ENCODE measurements around the gene C1QA.

C1QA gene

DNA sequence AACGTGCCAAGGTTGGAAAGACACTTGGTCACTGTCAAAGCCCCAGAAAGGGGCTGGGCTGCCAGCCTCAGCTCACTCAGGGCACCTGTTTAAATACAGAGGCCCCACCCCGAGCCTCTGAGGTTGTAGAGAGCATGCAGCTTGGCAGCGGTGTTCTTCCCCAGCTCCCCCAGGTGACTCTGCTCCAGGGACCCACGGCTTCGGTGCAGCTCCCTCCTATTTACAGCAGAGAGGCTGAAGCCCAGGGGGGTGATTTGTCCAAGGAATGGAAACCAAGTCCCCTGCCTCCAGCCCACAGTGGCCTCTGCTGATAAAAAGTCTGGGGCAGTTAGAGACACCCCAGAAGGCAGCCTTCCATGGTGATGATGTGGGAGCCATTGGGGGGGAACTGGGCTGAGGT, 9.1 kb upstream of the C1QA start:
- Histone ChIP-seq H3K36me3 (ENCODE audit: control insufficient read depth in 2 of 2, insufficient read depth in 1 of 2, low read length in 2 of 2) (no peaks in the 10 kb centered on the region), H3K4me1 (ENCODE audit: control insufficient read depth, insufficient read depth, low read length) (no peaks in the 10 kb centered on the region), H3K4me3 (ENCODE audit: low read depth, low read length) (no peak overlapping the region), H3K27ac (ENCODE audit: extremely low read depth, low read depth, low read length) (no peak overlapping the region), H3K9me3 (ENCODE audit: control insufficient read depth, insufficient read depth, low read depth, low read length) (no peaks in the 10 kb centered on the region)
- TF ChIP-seq ZNF132 (tag by site-specific recombination; IDR thresholded peaks at IDR 0.05; ENCODE audit: borderline replicate concordance): no peak
- TF ChIP-seq, protein P1, sequence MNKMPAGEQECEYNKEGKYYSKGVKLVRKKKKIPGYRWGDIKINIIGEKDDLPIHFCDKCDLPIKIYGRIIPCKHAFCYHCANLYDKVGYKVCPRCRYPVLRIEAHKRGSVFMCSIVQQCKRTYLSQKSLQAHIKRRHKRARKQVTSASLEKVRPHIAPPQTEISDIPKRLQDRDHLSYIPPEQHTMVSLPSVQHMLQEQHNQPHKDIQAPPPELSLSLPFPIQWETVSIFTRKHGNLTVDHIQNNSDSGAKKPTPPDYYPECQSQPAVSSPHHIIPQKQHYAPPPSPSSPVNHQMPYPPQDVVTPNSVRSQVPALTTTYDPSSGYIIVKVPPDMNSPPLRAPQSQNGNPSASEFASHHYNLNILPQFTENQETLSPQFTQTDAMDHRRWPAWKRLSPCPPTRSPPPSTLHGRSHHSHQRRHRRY (tag by site-specific recombination; IDR thresholded peaks at IDR 0.05): no peak
- CTCF ChIA-PET: no interaction called here
- POLR2A ChIA-PET: no interaction called here

DNA sequence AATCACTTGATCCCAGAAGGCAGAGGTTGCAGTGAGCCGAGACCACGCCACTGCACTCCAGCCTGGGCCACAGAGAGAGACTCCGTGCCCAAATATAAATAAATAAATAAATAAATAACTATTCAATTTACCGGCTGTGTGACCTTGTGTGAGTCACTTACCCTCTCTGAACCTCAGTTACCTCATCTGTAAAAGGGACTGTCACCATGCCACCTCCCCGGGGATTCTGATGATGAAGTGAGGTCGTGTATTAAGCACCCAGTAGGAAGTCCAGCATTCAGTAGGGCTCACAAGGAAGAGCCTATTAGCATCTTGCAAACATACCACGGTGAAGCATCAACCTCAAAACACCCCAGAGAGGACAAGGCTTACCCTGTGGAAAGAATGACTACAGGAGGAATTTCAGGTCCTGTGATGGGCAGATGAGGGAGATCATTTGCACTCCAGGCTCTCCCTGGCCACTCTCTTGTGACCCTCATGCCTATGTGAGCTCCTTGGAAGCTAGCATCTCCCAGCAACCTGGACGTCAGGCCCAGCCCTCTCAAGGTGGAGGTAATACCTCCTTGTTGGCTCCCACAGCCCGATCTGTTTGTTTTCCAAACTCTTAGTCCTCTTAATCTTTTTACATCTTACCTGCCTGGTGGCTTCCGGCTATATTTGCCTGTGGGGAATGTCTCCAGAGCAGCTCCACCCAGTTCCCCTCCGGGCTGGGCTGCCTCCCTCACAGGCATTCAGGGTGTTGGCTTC, 7.6 kb upstream of the C1QA start:
- H3K4me1 ChIP-seq (ENCODE audit: control insufficient read depth, insufficient read depth, low read length): no peaks in the 10 kb centered on the region
- H3K4me3 ChIP-seq (ENCODE audit: low read depth, low read length): no peak overlapping the region
- TF ChIP-seq ZNF830 (tag by site-specific recombination; IDR thresholded peaks at IDR 0.05; ENCODE audit: low read depth): no peak
- TF ChIP-seq ZNF561 (tag by site-specific recombination; IDR thresholded peaks at IDR 0.05; ENCODE audit: borderline replicate concordance): no peak
- TF ChIP-seq, protein P1 (tag by site-specific recombination; IDR thresholded peaks at IDR 0.05): no peak
- no peak for TF ChIP-seq ZNF157 (tag by site-specific recombination; IDR thresholded peaks at IDR 0.05)
- peak; percentile 62 for TF ChIP-seq ZNF768 (tag by site-specific recombination; IDR thresholded peaks at IDR 0.05)
- no peak for TF ChIP-seq SCRT2 (tag by site-specific recombination; IDR thresholded peaks at IDR 0.05)
- no peak for TF ChIP-seq ZNF274 (IDR thresholded peaks at IDR 0.05; ENCODE audit: low read length)
- TF ChIP-seq ZNF274 (tag by site-specific recombination; IDR thresholded peaks at IDR 0.05; ENCODE audit: borderline replicate concordance): no peak
- TF ChIP-seq, protein P2, sequence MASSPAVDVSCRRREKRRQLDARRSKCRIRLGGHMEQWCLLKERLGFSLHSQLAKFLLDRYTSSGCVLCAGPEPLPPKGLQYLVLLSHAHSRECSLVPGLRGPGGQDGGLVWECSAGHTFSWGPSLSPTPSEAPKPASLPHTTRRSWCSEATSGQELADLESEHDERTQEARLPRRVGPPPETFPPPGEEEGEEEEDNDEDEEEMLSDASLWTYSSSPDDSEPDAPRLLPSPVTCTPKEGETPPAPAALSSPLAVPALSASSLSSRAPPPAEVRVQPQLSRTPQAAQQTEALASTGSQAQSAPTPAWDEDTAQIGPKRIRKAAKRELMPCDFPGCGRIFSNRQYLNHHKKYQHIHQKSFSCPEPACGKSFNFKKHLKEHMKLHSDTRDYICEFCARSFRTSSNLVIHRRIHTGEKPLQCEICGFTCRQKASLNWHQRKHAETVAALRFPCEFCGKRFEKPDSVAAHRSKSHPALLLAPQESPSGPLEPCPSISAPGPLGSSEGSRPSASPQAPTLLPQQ (tag by site-specific recombination; IDR thresholded peaks at IDR 0.05): no peak
- CTCF ChIA-PET: interaction anchor here (1.0 kb wide), 1 partner anchor 207 kb away, joined by 3 read pairs; no protein-coding TSS in a partner anchor
- H3K9me3 ChIP-seq (ENCODE audit: control insufficient read depth, insufficient read depth, low read depth, low read length): no peaks in the 10 kb centered on the region
- no peak overlapping the region for H3K27ac ChIP-seq (ENCODE audit: extremely low read depth, low read depth, low read length)
- H3K36me3 ChIP-seq (ENCODE audit: control insufficient read depth in 2 of 2, insufficient read depth in 1 of 2, low read length in 2 of 2): no peaks in the 10 kb centered on the region
- POLR2A ChIA-PET: no interaction called here

DNA sequence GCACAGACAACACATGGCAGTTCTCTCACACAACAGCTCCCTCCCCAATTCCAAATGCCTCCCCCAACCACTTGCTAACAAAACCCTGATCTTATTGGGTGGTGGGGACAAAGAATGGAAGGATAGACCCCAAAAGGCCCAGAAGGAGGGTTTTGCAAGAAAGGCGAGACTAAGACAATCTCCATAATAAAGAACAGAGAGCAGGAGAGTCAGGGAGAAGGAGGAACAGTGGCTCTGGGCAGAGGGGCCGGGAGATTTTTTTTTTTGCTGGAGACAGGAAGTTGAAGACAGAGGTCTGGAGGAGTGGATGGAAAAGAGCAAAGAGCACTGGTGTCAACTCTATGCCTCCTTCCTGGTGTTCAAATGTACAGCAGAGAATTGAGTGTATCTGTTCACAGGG, 6.5 kb upstream of the C1QA start:
- H3K9me3 ChIP-seq (ENCODE audit: control insufficient read depth, insufficient read depth, low read depth, low read length): no peaks in the 10 kb centered on the region
- H3K4me1 ChIP-seq (ENCODE audit: control insufficient read depth, insufficient read depth, low read length): no peaks in the 10 kb centered on the region
- no peak overlapping the region for H3K4me3 ChIP-seq (ENCODE audit: low read depth, low read length)
- ChIA-PET CTCF (no interaction called here), POLR2A (no interaction called here)
- H3K36me3 ChIP-seq (ENCODE audit: control insufficient read depth in 2 of 2, insufficient read depth in 1 of 2, low read length in 2 of 2): no peaks in the 10 kb centered on the region
- H3K27ac ChIP-seq (ENCODE audit: extremely low read depth, low read depth, low read length): no peak overlapping the region
- TF ChIP-seq ZNF37A (tag by site-specific recombination; IDR thresholded peaks at IDR 0.05) (no peak), ZSCAN23 (tag by site-specific recombination; IDR thresholded peaks at IDR 0.05) (no peak), ZNF423 (tag by site-specific recombination; IDR thresholded peaks at IDR 0.05) (no peak), ZFHX2 (tag by site-specific recombination; conservative IDR thresholded peaks at IDR 0.05) (no peak), ZNF169 (tag by site-specific recombination; IDR thresholded peaks at IDR 0.05) (no peak), ZNF514 (tag by site-specific recombination; IDR thresholded peaks at IDR 0.05) (no peak), KLF10 (tag by site-specific recombination; IDR thresholded peaks at IDR 0.05) (no peak), ZNF202 (tag by site-specific recombination; IDR thresholded peaks at IDR 0.05; ENCODE audit: borderline replicate concordance) (no peak), ZNF10 (tag by site-specific recombination; IDR thresholded peaks at IDR 0.05) (no peak), MZF1 (tag by site-specific recombination; IDR thresholded peaks at IDR 0.05; ENCODE audit: borderline replicate concordance) (no peak), ZNF837 (tag by site-specific recombination; IDR thresholded peaks at IDR 0.05) (no peak), ZNF416 (tag by site-specific recombination; IDR thresholded peaks at IDR 0.05) (no peak), ZNF707 (tag by site-specific recombination; IDR thresholded peaks at IDR 0.05) (no peak)
- TF ChIP-seq, protein P3, sequence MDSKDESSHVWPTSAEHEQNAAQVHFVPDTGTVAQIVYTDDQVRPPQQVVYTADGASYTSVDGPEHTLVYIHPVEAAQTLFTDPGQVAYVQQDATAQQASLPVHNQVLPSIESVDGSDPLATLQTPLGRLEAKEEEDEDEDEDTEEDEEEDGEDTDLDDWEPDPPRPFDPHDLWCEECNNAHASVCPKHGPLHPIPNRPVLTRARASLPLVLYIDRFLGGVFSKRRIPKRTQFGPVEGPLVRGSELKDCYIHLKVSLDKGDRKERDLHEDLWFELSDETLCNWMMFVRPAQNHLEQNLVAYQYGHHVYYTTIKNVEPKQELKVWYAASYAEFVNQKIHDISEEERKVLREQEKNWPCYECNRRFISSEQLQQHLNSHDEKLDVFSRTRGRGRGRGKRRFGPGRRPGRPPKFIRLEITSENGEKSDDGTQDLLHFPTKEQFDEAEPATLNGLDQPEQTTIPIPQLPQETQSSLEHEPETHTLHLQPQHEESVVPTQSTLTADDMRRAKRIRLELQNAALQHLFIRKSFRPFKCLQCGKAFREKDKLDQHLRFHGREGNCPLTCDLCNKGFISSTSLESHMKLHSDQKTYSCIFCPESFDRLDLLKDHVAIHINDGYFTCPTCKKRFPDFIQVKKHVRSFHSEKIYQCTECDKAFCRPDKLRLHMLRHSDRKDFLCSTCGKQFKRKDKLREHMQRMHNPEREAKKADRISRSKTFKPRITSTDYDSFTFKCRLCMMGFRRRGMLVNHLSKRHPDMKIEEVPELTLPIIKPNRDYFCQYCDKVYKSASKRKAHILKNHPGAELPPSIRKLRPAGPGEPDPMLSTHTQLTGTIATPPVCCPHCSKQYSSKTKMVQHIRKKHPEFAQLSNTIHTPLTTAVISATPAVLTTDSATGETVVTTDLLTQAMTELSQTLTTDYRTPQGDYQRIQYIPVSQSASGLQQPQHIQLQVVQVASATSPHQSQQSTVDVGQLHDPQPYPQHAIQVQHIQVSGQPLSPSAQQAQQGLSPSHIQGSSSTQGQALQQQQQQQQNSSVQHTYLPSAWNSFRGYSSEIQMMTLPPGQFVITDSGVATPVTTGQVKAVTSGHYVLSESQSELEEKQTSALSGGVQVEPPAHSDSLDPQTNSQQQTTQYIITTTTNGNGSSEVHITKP (tag by site-specific recombination; IDR thresholded peaks at IDR 0.05): no peak

All from HEK293 (cell line).